GM18870 (cell line): ENCODE data around the gene MYO6.

Source experiments
- ATAC-seq: cut with Tn5 transposase; IDR thresholded peaks from one replicate; pipeline ENCODE4 v1.9.1; 2021; ENCODE audit warnings: moderate library complexity; ENCODE audit not compliant: unreplicated experiment

MYO6 gene

GRCh38 chr6:75940564-75940963 is 191.5 kb downstream of the MYO6 start:
- ATAC-seq: no peak

- no peak for ATAC-seq
These were observed 192.5 kb downstream of the MYO6 start for GRCh38 chr6:75941509-75941908.

GRCh38 chr6:75943381-75943780 is 194.3 kb downstream of the MYO6 start:
- no peak for ATAC-seq

GRCh38 chr6:75946146-75946831 is 197.2 kb downstream of the MYO6 start:
- peak; percentile 47 for ATAC-seq

GRCh38 chr6:75947935-75948334 is 198.9 kb downstream of the MYO6 start:
- ATAC-seq: no peak

- no peak for ATAC-seq
These were observed 203.1 kb downstream of the MYO6 start for GRCh38 chr6:75952128-75952527.

GRCh38 chr6:75963569-75963968 is 214.5 kb downstream of the MYO6 start:
- ATAC-seq: no peak

GRCh38 chr6:75968143-75968542 is 219.1 kb downstream of the MYO6 start:
- no peak for ATAC-seq
